Adrenal gland (tissue), 12 donors: ENCODE measurements around the gene TRIM72. TPM values are rescaled to one million over a fixed set of nuclear protein-coding genes. Genes with fewer than 3 reads are reported as not detected.
"Not testable (repeated sequence)": the region's sequence is repeated elsewhere in the genome, so short reads cannot be mapped to it uniquely, and the experiment has no call there.

Experiments used
- DNase-seq, 7 donors: peaks; one replicate each; pipeline ENCODE4 v3.0.0-alpha.2; 2019 to 2020
- H3K27ac ChIP-seq, 5 donors: fragments of 200-600 bp; sonication (generic) in 4 of 5; 1 replicate in 3 of 5; 2 replicates in 2 of 5; pipeline versions ENCODE4 v1.5.1 to v1.8.0; 2016 to 2020; ENCODE audit warnings: mild to moderate bottlenecking in 1 of 5
- H3K27me3 ChIP-seq: fragments of 200-600 bp; 2 replicates; pipeline ENCODE4 v1.8.0; 2021
- H3K36me3 ChIP-seq, 2 donors: fragments of 200-600 bp; replicated peaks in 1 of 2; 1 replicate in 1 of 2; 2 replicates in 1 of 2; pipeline versions ENCODE4 v1.5.1 to v1.8.0; 2018 to 2022
- H3K4me1 ChIP-seq, 2 donors: fragments of 200-600 bp; replicated peaks in 1 of 2; 1 replicate in 1 of 2; 2 replicates in 1 of 2; pipeline versions ENCODE4 v1.5.1 to v1.8.0; 2018 to 2021
- H3K4me3 ChIP-seq, 4 donors: fragments of 200-600 bp; sonication (generic) in 3 of 4; one replicate each; pipeline ENCODE4 v1.5.1; 2016 to 2018
- H3K9me3 ChIP-seq, 3 donors: fragments of 200-600 bp; sonication (generic) in 1 of 3; replicated peaks in 1 of 3; 1 replicate in 2 of 3; 2 replicates in 1 of 3; pipeline versions ENCODE4 v1.5.1 to v1.8.0; 2016 to 2021
- CTCF ChIP-seq, 6 experiments: fragments of 450-650 bp in 4 of 6; fragments of 200-600 bp in 2 of 6; sonication (generic) in 1 of 6; IDR thresholded peaks; 1 replicate in 5 of 6; 2 replicates in 1 of 6; pipeline versions ENCODE4 v1.5.1 to v1.8.0; 2016 to 2021; ENCODE audit warnings: antibody characterized with exemption in 6 of 6, mild to moderate bottlenecking in 2 of 6, moderate library complexity in 1 of 6
- POLR2A ChIP-seq, 2 donors: fragments of 450-650 bp; IDR thresholded peaks; one replicate each; pipeline ENCODE4 v1.6.1; 2017; ENCODE audit warnings: antibody characterized with exemption in 2 of 2, mild to moderate bottlenecking in 2 of 2, moderate library complexity in 1 of 2
- WGBS, 4 donors: extraction: QIAGEN DNeasy Blood & Tissue Kit in 2 of 4; methylation state at CpG; one replicate each; pipeline versions ENCODE4 v1.1.5 to v1.1.7; 2013 to 2017; 5-methylcytosine and 5-hydroxymethylcytosine counted together
- intact Hi-C, 2 donors: fragments of 100-400 bp; cut with DNase I; formaldehyde crosslinking; loops; one replicate each; pipeline versions ENCODE4 v1.14.1 to v1.15.0; 2022 to 2023
- polyA plus RNA-seq, 3 donors: library from polyadenylated mRNA; stranded (reverse); fragments of 200-250 nt in 2 of 3; fragments of 350-450 nt in 1 of 3; fragmentation: Illumina TruSeq in 1 of 3; extraction: RNeasy Lipid Tissue Mini Kit (QIAGEN cat#74804) in 1 of 3; gene quantifications; one replicate each; pipeline ENCODE4 v1.2.3, GENCODE V29; 2013 to 2014
- total RNA-seq, 9 donors: library from RNA; depleted of rRNA in 4 of 9; stranded (reverse); fragments of >200 nt in 4 of 9; fragments of 120-200 nt in 1 of 9; fragmentation: NEBNext Ultra II Directional in 1 of 9; extraction: Animal tissue kit (Norgen Biotek cat#: 25700) in 1 of 9; gene quantifications; one replicate each; pipeline versions ENCODE4 v1.1.0 to v1.2.4, GENCODE V29; 2013 to 2023
- donor health status: healthy with polysubstance abuse.
- donor health status: Bipolar disorder and iron deficiency.
- donor health status: DM: yes; HTN: yes; CAD: no.
- donor health status: DM: no; HTN: no; CAD: no.
- donor health status: DM: no; HTN: no; CAD: no.
- donor health status: DM: yes; HTN: yes; CAD: no.

Gene TRIM72
- total and polyA plus RNA-seq, 12 donors: 0.03 to 0.24 (median 0.06) TPM; not detected in 7

GRCh38 chr16:31273676-31274075, 59.8 kb downstream of the TRIM72 start:
- peaks cover 4% of the 10 kb centered on the region for H3K27me3 ChIP-seq
- no peak overlapping the region for H3K4me3 ChIP-seq
- TF ChIP-seq CTCF (IDR thresholded peaks at IDR 0.05): no peak
- no peak for TF ChIP-seq POLR2A (IDR thresholded peaks at IDR 0.05)
- DNase-seq: no peak
- no peaks in the 10 kb centered on the region for H3K9me3 ChIP-seq
- intact Hi-C loops: no loop called here
- H3K36me3 ChIP-seq: no peaks in the 10 kb centered on the region
- WGBS, 4 donors: 76 to 93% (median 83%) methylated on average over 3 of the region's 3 CpGs
- no peak overlapping the region for H3K27ac ChIP-seq
- no peaks in the 10 kb centered on the region for H3K4me1 ChIP-seq

- Histone ChIP-seq H3K4me1 (no peaks in the 10 kb centered on the region), H3K4me3 (no peak overlapping the region), H3K36me3 (no peaks in the 10 kb centered on the region), H3K27me3 (peaks cover 4% of the 10 kb centered on the region), H3K9me3 (no peaks in the 10 kb centered on the region), H3K27ac (no peak overlapping the region)
- intact Hi-C loops: no loop called here
- DNase-seq: no peak
- no peak for TF ChIP-seq POLR2A (IDR thresholded peaks at IDR 0.05)
- TF ChIP-seq CTCF (IDR thresholded peaks at IDR 0.05): no peak
- WGBS, 4 donors: 82 to 87% (median 85%) methylated on average over 15 of the region's 15 CpGs
Measured at GRCh38 chr16:31274831-31275816, 61.2 kb downstream of the TRIM72 start.

GRCh38 chr16:31276600-31276999, 62.7 kb downstream of the TRIM72 start:
- intact Hi-C loops: no loop called here
- no peak overlapping the region for H3K27ac ChIP-seq
- H3K4me1 ChIP-seq: no peaks in the 10 kb centered on the region
- peaks cover 2% of the 10 kb centered on the region for H3K27me3 ChIP-seq
- no peak overlapping the region for H3K4me3 ChIP-seq
- DNase-seq: no peak
- TF ChIP-seq CTCF (IDR thresholded peaks at IDR 0.05) (no peak), POLR2A (IDR thresholded peaks at IDR 0.05) (no peak)
- 76 to 90% (median 82%) methylated on average over 5 of the region's 5 CpGs for WGBS, 4 donors
- H3K36me3 ChIP-seq: no peaks in the 10 kb centered on the region
- H3K9me3 ChIP-seq: no peaks in the 10 kb centered on the region

- Histone ChIP-seq H3K4me3 (no peak overlapping the region), H3K9me3 (no peaks in the 10 kb centered on the region), H3K4me1 (no peaks in the 10 kb centered on the region), H3K36me3 (no peaks in the 10 kb centered on the region), H3K27me3 (no peaks in the 10 kb centered on the region), H3K27ac (no peak overlapping the region)
- intact Hi-C loops: no loop called here
- TF ChIP-seq CTCF (IDR thresholded peaks at IDR 0.05) (no peak), POLR2A (IDR thresholded peaks at IDR 0.05) (no peak)
- 78 to 87% (median 79%) methylated on average over 13 to 17 of the region's 17 CpGs for WGBS, 4 donors
- DNase-seq: no peak
Measured at GRCh38 chr16:31277659-31278260, 63.8 kb downstream of the TRIM72 start.

- H3K27me3 ChIP-seq, H3K4me3 ChIP-seq, H3K36me3 ChIP-seq, DNase-seq, H3K9me3 ChIP-seq, H3K27ac ChIP-seq, intact Hi-C loops, H3K4me1 ChIP-seq: not testable (repeated sequence)
- 82 to 85% (median 83%) methylated on average over 3 to 4 of the region's 4 CpGs for WGBS, 4 donors
Measured at GRCh38 chr16:31278853-31279252, 64.9 kb downstream of the TRIM72 start.
